GM12874 (cell line): Measurements from ENCODE around the gene ZNF195.

Experiments
- TF ChIP-seq, protein P1 (sequence below): IDR thresholded peaks from 2 replicates; pipeline ENCODE4 v1.5.1; 2011; ENCODE audit warnings: low read depth, mild to moderate bottlenecking, control low read depth, low read length, moderate library complexity; ENCODE audit not compliant: insufficient read depth

Gene ZNF195

DNA sequence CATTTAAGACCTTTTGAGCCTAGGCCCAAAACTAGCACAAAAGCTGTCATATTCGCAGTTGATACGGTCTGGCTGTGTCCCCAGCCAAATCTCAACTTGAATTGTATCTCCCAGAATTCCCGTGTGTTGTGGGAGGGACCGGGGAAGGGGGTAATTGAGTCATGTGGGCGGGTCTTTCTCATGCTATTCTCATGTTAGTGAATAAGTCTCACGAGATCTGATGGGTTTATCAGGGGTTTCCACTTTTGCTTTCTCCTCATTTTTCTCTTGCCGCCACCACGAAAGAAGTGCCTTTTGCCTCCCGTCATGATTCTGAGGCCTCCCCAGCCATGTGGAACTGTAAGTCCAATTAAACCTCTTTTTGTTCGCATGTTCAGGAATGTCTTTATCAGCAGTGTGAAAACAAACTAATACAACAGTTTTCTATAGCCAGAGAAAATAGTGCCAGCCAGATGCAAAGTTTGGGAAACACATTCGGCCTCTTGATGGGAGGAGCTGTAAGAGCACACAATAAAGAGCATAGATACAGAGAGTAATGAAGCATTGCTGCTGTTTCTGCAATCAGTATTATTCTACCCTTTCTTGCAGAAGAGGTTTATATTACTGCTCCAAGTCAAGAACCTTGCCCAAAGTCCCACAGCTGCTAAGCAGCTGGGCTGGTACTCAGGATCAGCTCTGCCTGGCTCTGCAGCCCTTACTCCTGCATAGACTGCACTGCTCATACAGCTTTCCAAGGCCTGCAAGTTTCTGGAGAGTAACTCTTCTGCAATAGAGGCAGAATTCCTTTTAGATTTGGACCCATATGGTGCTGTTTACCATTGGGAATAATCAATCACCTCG is 2.0 kb upstream of the ZNF195 start:
- TF ChIP-seq, protein P1, sequence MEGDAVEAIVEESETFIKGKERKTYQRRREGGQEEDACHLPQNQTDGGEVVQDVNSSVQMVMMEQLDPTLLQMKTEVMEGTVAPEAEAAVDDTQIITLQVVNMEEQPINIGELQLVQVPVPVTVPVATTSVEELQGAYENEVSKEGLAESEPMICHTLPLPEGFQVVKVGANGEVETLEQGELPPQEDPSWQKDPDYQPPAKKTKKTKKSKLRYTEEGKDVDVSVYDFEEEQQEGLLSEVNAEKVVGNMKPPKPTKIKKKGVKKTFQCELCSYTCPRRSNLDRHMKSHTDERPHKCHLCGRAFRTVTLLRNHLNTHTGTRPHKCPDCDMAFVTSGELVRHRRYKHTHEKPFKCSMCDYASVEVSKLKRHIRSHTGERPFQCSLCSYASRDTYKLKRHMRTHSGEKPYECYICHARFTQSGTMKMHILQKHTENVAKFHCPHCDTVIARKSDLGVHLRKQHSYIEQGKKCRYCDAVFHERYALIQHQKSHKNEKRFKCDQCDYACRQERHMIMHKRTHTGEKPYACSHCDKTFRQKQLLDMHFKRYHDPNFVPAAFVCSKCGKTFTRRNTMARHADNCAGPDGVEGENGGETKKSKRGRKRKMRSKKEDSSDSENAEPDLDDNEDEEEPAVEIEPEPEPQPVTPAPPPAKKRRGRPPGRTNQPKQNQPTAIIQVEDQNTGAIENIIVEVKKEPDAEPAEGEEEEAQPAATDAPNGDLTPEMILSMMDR = no peak

DNA sequence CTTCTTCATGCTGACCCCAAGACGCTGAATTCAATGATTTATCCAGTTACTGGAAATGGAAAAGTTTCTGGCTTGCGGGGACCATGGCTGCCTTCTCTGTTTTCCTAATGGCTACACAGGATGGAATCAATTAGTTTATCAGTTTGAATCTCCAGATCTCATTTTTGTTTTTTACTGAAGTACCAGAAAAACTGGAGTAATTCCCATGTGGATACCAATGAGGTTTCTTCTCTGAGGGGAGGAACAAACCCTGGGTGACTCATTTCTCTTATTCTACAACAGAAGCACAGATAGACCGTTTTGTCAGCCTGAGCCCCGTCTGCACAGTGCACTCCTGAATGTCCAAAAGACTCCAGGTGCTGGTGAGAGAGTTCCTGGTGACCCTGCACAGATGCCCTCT is 3.4 kb downstream of the ZNF195 start:
- TF ChIP-seq, protein P1 = no peak

DNA sequence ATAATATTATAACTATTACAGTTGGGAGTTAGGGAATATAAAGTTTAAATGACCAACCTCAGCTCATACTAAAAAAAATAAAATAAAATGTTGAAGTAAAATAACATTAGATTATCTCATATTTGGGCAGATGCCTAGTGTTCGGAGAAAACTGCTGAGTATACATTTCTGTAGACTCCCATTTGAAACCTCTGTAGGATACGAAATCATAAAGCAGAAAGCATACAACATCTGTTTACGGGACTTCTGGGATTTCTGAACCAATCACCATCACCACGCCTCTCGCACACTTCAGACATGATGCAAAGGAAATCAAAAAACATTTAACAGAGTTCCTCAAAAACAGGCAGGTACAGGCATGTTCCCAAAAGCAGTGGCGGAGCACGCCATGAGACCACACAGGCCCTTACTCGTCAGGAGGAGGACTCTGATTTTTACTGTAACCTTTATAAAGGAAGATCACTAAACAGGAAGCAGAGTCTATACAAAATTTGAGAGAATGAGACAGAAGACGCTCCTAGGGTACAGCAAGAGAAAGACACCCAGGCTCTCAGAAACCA is 8.6 kb downstream of the ZNF195 start:
- TF ChIP-seq, protein P1 = no peak

DNA sequence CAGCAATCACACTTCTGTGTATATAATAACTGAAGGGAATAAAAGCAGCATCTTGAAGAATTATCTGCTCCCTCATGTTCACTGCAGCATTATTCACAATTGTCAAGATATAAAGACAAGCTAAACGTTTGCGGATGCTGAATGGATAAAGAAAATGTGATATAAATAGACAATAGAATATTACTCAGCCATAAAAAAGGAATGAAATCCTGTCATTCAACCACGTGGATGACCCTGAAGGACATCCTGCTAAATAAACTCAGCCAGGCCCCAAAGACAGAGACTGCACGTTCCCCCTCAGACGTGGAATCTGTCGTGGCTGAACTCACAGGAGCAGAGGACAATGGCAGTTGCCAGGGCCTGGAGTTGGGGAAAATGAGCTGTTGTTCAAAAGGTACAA is 9.6 kb downstream of the ZNF195 start:
- TF ChIP-seq, protein P1 = no peak

DNA sequence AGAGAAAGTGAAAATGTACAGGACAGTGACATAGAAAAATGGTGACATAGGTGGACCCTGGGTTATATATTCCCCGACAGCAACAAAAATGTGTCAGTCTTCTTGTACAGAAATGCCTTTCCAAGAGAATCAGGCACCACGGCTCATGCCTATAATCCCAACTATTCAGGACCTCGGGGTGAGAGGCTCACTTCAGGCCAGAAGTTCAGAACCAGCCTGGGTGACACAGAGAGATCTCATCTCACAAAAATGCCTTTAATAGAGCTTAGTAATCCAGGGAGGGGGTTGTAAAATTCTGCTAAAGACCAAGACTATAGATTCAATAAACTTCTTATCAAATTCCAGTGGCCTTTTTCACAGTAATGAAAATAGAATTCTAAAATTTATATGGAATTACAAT is 10.7 kb downstream of the ZNF195 start:
- TF ChIP-seq, protein P1 = no peak

DNA sequence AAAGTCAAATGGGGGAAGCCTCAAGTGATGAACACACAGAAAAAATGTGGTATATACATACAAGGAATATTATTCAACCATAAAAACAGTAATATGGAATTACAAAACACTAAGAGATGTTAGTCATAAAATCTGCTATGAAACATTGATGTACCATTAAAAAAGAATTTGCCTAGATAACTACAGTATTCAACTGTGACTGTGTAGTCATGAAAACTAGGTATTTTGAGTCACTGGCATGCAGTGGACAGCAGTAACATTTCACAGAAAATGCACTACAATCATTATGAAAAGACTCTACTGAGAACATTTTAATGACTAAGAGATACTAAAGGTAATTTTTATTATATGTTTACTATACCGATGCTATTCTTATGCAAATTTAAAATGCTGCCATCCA is 11.7 kb downstream of the ZNF195 start:
- TF ChIP-seq, protein P1 = no peak

DNA sequence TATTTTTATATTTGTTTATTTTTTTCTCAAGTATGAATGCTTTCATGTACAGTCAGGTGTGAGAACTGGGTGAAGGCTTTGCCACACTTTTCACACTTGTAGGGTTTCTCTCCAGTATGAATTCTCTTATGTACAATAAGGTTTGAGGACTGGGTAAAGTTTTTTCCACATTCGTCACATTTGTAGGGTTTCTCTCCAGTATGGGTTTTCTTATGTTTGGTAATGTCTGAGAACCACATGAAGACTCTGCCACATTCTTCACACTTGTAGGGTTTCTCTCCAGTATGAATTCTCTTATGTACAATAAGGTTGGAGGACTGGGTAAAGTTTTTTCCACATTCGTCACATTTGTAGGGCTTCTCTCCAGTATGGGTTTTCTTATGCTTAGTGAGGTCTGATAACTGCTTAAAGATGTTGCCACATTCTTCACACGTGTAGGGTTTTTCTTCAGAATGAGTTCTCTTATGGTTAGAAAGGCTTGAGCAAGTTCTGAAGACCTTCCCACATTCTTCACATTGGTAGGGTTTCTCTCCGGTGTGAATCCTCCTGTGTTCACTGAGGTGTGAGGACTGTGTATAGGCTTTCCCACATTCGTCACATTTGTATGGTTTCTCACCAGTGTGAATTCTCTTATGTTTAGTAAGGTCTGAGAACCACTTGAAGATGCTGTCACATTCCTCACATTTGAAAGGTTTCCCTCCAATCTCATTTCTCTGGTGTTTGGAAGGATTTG is 19.7 kb downstream of the ZNF195 start:
- TF ChIP-seq, protein P1 = no peak
